ENCODE measurements around the gene PLXNA4.
"Not testable (repeated sequence)": the region's sequence is repeated elsewhere in the genome, so short reads cannot be mapped to it uniquely, and the experiment has no call there.

The PLXNA4 gene

DNA sequence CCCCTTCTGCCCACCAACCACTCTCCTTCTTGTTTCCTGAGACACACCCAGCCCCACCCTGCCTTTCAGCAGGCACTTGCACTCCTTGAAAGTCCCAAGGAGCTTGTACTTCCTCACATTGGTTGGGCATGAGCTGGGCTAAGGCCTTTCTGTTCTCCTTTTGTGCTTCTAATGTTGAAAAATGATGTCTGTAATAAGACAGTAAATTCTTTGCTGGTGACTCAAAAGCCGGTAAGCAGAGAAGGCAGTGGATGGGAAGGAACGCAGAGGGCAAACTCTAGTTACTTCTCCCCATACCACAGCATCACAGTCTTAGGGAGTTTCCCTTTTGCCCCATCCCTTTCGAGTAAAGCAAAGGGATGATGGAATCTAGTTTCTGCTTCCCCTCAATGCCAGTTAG is 185.6 kb downstream of the PLXNA4 start:
- Histone ChIP-seq H3K79me2 (ENCODE audit: control insufficient read depth, insufficient read depth, low read length, unreplicated experiment) (no peaks in the 10 kb centered on the region), H3K4me1 (ENCODE audit: control insufficient read depth, insufficient read depth, low read length, unreplicated experiment) (no peaks in the 10 kb centered on the region), H3K4me3 (ENCODE audit: low read depth, low read length) (no peak overlapping the region), H3K27me3 (ENCODE audit: insufficient read depth, low read length) (peaks cover 11% of the 10 kb centered on the region), H2AFZ (ENCODE audit: low read length, unreplicated experiment) (no peak overlapping the region), H3K36me3 (ENCODE audit: insufficient read depth, low read length) (no peaks in the 10 kb centered on the region), H3K27ac (ENCODE audit: low read depth, low read length) (no peak overlapping the region)

DNA sequence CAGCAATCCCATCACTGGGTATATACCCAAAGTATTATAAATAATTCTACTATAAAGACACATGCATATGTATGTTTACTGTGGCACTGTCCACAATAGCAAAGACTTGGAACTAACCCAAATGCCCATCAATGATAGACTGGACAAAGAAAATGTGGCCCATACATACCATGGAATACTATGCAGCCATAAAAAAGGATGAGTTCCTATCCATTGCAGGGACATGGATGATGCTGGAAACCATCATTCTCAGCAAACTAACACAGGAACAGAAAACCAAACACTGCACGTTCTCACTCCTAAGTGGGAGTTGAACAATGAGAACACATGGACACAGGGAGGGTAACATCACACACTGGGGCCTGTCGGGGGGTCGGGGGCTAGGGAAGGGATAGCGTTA is 186.2 kb downstream of the PLXNA4 start:
- peaks cover 12% of the 10 kb centered on the region; the same call in 1 of the 2 replicates for H3K27me3 ChIP-seq (ENCODE audit: insufficient read depth, low read length)
- not testable (repeated sequence) for H3K4me3 ChIP-seq (ENCODE audit: low read depth, low read length); H2AFZ ChIP-seq (ENCODE audit: low read length, unreplicated experiment); H3K36me3 ChIP-seq (ENCODE audit: insufficient read depth, low read length); H3K4me1 ChIP-seq (ENCODE audit: control insufficient read depth, insufficient read depth, low read length, unreplicated experiment); H3K27ac ChIP-seq (ENCODE audit: low read depth, low read length); H3K79me2 ChIP-seq (ENCODE audit: control insufficient read depth, insufficient read depth, low read length, unreplicated experiment)

GRCh38 chr7:132388688-132389087 is 187.6 kb downstream of the PLXNA4 start:
- no peak overlapping the region for H3K27ac ChIP-seq (ENCODE audit: low read depth, low read length)
- H3K4me3 ChIP-seq (ENCODE audit: low read depth, low read length): no peak overlapping the region
- H2AFZ ChIP-seq (ENCODE audit: low read length, unreplicated experiment): no peak overlapping the region
- H3K36me3 ChIP-seq (ENCODE audit: insufficient read depth, low read length): no peaks in the 10 kb centered on the region
- H3K4me1 ChIP-seq (ENCODE audit: control insufficient read depth, insufficient read depth, low read length, unreplicated experiment): no peaks in the 10 kb centered on the region
- peaks cover 16% of the 10 kb centered on the region; the same call in 1 of the 2 replicates for H3K27me3 ChIP-seq (ENCODE audit: insufficient read depth, low read length)
- H3K79me2 ChIP-seq (ENCODE audit: control insufficient read depth, insufficient read depth, low read length, unreplicated experiment): no peaks in the 10 kb centered on the region

GRCh38 chr7:132387596-132387995 is 188.7 kb downstream of the PLXNA4 start:
- Histone ChIP-seq H3K27me3 (ENCODE audit: insufficient read depth, low read length) (peaks cover 23% of the 10 kb centered on the region; the same call in 1 of the 2 replicates), H3K27ac (ENCODE audit: low read depth, low read length) (no peak overlapping the region), H3K79me2 (ENCODE audit: control insufficient read depth, insufficient read depth, low read length, unreplicated experiment) (no peaks in the 10 kb centered on the region), H3K36me3 (ENCODE audit: insufficient read depth, low read length) (no peaks in the 10 kb centered on the region), H3K4me1 (ENCODE audit: control insufficient read depth, insufficient read depth, low read length, unreplicated experiment) (no peaks in the 10 kb centered on the region), H2AFZ (ENCODE audit: low read length, unreplicated experiment) (no peak overlapping the region), H3K4me3 (ENCODE audit: low read depth, low read length) (no peak overlapping the region)

DNA sequence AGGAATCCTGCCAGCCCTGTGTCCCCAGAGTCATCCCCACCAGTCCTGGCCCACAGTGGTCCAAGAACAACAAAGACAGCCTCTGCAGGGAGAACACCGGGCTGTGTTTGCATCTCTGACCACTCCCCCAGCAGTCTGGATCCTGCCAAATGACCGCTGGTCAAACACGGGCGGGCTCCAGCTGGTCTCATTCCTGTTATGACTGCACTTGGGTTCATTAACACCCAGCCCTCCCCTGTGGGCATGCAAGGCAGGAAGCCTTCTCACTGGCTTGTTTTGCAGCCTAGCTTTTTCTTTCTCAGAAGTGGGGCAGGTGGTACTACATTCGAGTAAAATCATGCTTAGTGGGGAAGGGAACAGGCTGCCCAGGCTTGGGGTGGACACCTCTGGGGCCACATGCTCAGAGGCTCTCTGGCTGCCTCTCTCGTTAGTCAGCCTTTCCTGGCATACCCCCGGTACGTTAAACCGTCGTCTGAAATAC is 190.0 kb downstream of the PLXNA4 start:
- Histone ChIP-seq H3K36me3 (ENCODE audit: insufficient read depth, low read length) (no peaks in the 10 kb centered on the region), H3K79me2 (ENCODE audit: control insufficient read depth, insufficient read depth, low read length, unreplicated experiment) (no peaks in the 10 kb centered on the region), H3K27me3 (ENCODE audit: insufficient read depth, low read length) (peaks cover 30% of the 10 kb centered on the region; the same call in 1 of the 2 replicates), H3K4me1 (ENCODE audit: control insufficient read depth, insufficient read depth, low read length, unreplicated experiment) (no peaks in the 10 kb centered on the region), H2AFZ (ENCODE audit: low read length, unreplicated experiment) (no peak overlapping the region), H3K27ac (ENCODE audit: low read depth, low read length) (no peak overlapping the region), H3K4me3 (ENCODE audit: low read depth, low read length) (no peak overlapping the region)

- H3K79me2 ChIP-seq (ENCODE audit: control insufficient read depth, insufficient read depth, low read length, unreplicated experiment): no peaks in the 10 kb centered on the region
- H3K4me1 ChIP-seq (ENCODE audit: control insufficient read depth, insufficient read depth, low read length, unreplicated experiment): no peaks in the 10 kb centered on the region
- peaks cover 34% of the 10 kb centered on the region; the same call in 1 of the 2 replicates for H3K27me3 ChIP-seq (ENCODE audit: insufficient read depth, low read length)
- H3K27ac ChIP-seq (ENCODE audit: low read depth, low read length): no peak overlapping the region
- no peak overlapping the region for H2AFZ ChIP-seq (ENCODE audit: low read length, unreplicated experiment)
- no peaks in the 10 kb centered on the region for H3K36me3 ChIP-seq (ENCODE audit: insufficient read depth, low read length)
- H3K4me3 ChIP-seq (ENCODE audit: low read depth, low read length): no peak overlapping the region
Observed at GRCh38 chr7:132383962-132384361, 192.3 kb downstream of the PLXNA4 start.

DNA sequence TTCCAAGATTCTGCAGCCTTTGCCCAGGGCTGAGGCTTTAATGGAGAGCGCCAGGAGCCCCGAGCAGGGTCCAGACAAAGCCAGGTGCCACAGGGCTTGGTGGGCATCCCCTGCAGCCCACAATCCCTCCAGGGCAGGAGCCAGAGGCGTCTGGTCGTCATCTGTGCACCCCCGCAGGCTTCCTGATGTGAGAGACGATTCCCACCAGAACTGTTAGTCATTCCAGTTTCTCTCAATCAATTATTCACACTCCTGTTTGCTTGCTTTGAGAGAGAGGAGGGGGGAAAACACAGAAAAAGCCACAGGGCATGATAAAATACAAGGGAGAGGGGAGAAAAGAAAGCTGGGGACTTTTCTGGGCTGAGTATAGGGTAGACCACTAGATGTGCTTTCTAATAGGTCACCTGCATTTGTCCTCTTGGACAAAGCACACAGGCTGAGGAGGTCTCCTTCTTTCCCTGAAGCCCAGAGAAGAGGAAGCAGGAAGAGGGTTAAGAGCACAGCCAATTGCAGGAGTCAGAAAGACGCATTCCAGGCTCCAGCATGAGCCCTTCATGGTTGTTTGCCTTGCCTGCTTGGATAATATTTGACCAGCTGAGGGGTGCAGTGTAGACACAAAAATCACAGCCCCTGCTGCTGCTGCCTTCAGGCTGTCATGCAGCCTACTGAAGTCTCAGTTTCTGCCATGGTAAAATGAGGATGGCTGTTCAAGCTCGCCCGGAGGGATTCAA is 194.4 kb downstream of the PLXNA4 start:
- Histone ChIP-seq H3K36me3 (ENCODE audit: insufficient read depth, low read length) (no peaks in the 10 kb centered on the region), H2AFZ (ENCODE audit: low read length, unreplicated experiment) (no peak overlapping the region), H3K27ac (ENCODE audit: low read depth, low read length) (no peak overlapping the region), H3K27me3 (ENCODE audit: insufficient read depth, low read length) (peaks cover 28% of the 10 kb centered on the region; the same call in 1 of the 2 replicates), H3K4me1 (ENCODE audit: control insufficient read depth, insufficient read depth, low read length, unreplicated experiment) (no peaks in the 10 kb centered on the region), H3K79me2 (ENCODE audit: control insufficient read depth, insufficient read depth, low read length, unreplicated experiment) (no peaks in the 10 kb centered on the region), H3K4me3 (ENCODE audit: low read depth, low read length) (no peak overlapping the region)

- H3K79me2 ChIP-seq (ENCODE audit: control insufficient read depth, insufficient read depth, low read length, unreplicated experiment): no peaks in the 10 kb centered on the region
- H2AFZ ChIP-seq (ENCODE audit: low read length, unreplicated experiment): no peak overlapping the region
- H3K27me3 ChIP-seq (ENCODE audit: insufficient read depth, low read length): peaks cover 22% of the 10 kb centered on the region; the same call in 1 of the 2 replicates
- no peaks in the 10 kb centered on the region for H3K4me1 ChIP-seq (ENCODE audit: control insufficient read depth, insufficient read depth, low read length, unreplicated experiment)
- no peak overlapping the region for H3K27ac ChIP-seq (ENCODE audit: low read depth, low read length)
- no peak overlapping the region for H3K4me3 ChIP-seq (ENCODE audit: low read depth, low read length)
- no peaks in the 10 kb centered on the region for H3K36me3 ChIP-seq (ENCODE audit: insufficient read depth, low read length)
Observed at GRCh38 chr7:132380059-132380458, 196.2 kb downstream of the PLXNA4 start.

- H3K79me2 ChIP-seq (ENCODE audit: control insufficient read depth, insufficient read depth, low read length, unreplicated experiment): no peaks in the 10 kb centered on the region
- H3K27me3 ChIP-seq (ENCODE audit: insufficient read depth, low read length): peaks cover 22% of the 10 kb centered on the region; the same call in 1 of the 2 replicates
- H3K4me1 ChIP-seq (ENCODE audit: control insufficient read depth, insufficient read depth, low read length, unreplicated experiment): no peaks in the 10 kb centered on the region
- H3K4me3 ChIP-seq (ENCODE audit: low read depth, low read length): no peak overlapping the region
- no peak overlapping the region for H3K27ac ChIP-seq (ENCODE audit: low read depth, low read length)
- H3K36me3 ChIP-seq (ENCODE audit: insufficient read depth, low read length): no peaks in the 10 kb centered on the region
- no peak overlapping the region for H2AFZ ChIP-seq (ENCODE audit: low read length, unreplicated experiment)
Observed at GRCh38 chr7:132379292-132379691, 197.0 kb downstream of the PLXNA4 start.

GRCh38 chr7:132377703-132378584 is 198.3 kb downstream of the PLXNA4 start:
- Histone ChIP-seq H3K27ac (ENCODE audit: low read depth, low read length) (no peak overlapping the region), H3K36me3 (ENCODE audit: insufficient read depth, low read length) (no peaks in the 10 kb centered on the region), H2AFZ (ENCODE audit: low read length, unreplicated experiment) (no peak overlapping the region), H3K4me1 (ENCODE audit: control insufficient read depth, insufficient read depth, low read length, unreplicated experiment) (no peaks in the 10 kb centered on the region), H3K27me3 (ENCODE audit: insufficient read depth, low read length) (0 out of 2 replicates have a peak, but pooled peaks cover 15% of the 10 kb centered on the region), H3K4me3 (ENCODE audit: low read depth, low read length) (no peak overlapping the region), H3K79me2 (ENCODE audit: control insufficient read depth, insufficient read depth, low read length, unreplicated experiment) (no peaks in the 10 kb centered on the region)
